NCI-H510A treated with DMSO at 0.1 percent for 48 hours (cell line): ENCODE measurements around the gene ASB1.

ENCODE experiments used
- DNase-seq: peaks from one replicate; lab custom pipeline; 2025; lab: John Stamatoyannopoulos, UW

ASB1 gene, protein sequence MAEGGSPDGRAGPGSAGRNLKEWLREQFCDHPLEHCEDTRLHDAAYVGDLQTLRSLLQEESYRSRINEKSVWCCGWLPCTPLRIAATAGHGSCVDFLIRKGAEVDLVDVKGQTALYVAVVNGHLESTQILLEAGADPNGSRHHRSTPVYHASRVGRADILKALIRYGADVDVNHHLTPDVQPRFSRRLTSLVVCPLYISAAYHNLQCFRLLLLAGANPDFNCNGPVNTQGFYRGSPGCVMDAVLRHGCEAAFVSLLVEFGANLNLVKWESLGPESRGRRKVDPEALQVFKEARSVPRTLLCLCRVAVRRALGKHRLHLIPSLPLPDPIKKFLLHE

GRCh38 chr2:238426568-238427434, at the start of gene ASB1:
ASB1 (plus strand) TSS chr2:238426927; CDS start chr2:238427071, 144 bp downstream.
- DNase-seq: peak; percentile 76

- DNase-seq: no peak
These were observed 48.3 kb upstream of the ASB1 start for GRCh38 chr2:238378230-238379095.

- DNase-seq: peak; percentile 39
These were observed 47.5 kb upstream of the ASB1 start for GRCh38 chr2:238379096-238379810.

DNA sequence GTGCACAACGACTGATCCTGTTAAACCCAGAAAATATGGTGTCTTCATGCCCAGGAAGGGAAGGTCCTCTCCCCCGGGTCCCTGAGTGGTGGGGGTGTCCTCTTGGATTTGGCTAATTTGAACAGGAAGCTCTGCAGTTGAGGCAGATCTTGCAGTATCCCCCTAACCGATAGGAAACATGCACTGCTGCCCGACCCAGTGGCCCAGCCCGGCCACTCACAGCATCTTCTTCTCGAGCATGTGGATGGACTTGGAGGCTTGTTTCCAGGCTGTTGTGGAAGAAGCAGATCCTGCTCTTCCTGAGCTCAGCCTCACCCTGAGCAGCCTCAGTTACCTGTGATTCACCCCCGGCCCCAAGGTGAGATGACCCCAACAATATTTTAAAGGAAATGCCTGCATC, 46.4 kb upstream of the ASB1 start:
- no peak for DNase-seq

DNA sequence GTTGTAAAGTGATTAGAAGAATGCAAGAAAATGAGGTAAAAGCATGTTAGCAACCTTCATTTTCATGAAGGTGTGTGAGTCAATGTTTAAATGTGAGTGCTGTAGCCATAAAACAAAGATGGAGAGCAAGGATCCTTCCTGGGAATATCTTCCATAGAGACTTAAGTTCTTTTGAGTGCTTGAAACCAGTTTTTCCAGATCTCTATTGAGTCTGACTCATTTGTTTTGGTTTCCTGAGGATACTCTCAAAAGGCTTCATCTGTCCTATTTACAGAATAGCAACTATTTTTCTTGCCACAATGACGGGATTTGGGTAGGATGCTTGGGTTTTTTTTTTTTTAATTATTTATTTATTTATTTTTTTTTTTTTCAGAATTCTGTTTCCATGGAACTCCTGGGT, 45.9 kb upstream of the ASB1 start:
- peak; percentile 69 for DNase-seq

DNA sequence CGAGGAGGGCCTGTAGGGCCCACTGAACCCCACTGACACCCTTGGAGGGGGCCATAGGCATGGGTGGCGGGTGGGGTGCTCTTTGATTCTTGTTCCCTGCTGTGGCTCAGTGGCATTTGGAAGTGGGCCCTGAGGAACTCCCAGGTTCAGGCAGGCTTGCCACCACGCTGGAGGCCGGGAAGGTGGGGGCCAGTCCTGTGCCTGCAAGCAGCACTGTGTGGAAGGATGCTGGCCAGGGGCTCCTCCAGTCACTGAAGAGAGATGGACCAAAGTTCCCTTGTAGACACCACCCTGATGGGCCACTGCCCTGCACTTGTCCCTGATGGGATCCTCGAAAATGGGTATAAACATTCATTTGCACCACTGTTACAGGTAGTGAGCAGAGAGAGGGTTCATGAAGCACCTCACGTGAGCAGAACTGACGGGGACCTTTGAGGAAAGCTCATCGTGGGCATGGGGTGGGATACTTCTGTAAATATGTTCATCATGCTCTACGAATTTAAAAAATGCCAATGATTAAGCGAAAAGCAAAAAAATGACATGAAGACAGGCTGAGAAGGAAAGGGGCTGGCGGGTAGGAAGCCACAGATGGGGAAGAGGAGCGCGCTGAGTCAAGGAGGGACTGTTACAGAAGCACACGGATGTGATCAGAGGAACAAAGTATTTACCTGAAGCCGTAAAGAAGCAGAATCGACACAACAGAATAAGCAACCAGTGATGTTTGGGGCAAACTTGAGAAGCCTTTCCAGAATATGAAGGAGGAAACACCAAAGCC, 45.2 kb upstream of the ASB1 start:
- DNase-seq: no peak

GRCh38 chr2:238382381-238382781, 44.3 kb upstream of the ASB1 start:
- no peak for DNase-seq

GRCh38 chr2:238383135-238383534, 43.6 kb upstream of the ASB1 start:
- no peak for DNase-seq

DNA sequence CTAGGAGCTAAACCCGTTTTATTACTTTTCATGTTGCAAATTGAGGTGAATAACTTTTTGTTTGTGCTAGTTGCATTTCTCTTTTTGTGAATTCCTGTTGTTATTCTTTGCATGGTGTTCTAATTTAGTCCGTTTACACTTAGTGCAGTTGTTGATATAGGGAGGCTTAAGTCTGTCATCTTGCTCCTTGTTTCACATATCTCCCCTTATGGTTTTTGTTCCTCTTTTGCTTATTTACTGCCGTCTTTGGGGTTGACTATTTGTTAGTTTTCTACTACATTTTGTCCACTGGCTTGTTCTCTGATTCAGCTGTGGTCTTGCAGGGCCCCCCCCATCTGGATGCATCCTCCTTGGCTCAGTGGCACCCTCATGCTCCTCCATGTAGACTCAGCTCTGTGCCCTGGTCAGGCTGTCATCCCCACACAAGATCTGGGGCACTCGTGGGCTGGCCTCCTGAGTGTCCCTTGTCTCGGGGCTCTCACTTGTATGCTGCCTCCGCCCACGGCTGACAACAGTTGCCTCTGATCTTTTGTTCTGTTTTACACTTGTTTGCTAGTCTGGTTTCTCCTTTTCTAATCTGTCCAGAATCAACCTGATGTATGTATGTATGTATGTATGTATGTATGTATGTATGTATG, 42.9 kb upstream of the ASB1 start:
- no peak for DNase-seq

DNA sequence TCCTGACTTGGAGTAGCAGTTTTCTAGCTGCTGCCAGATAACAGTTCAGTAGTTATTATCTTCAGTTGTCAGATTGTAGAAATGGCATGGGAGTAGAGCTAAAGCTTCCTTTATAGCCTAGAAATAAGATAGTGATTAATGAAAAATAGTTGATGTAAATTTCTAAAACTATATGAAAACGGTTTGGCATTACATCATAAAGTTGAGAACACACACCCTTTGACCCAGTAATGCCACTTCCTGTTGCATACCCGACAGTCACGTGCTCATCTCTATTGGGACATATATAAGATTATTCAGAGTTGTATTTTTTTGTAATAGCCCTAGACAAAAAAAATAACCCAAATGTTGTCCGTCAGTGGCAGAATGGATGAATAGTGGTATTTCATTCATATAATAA, 39.4 kb upstream of the ASB1 start:
- no peak for DNase-seq

GRCh38 chr2:238388794-238389193, 37.9 kb upstream of the ASB1 start:
- no peak for DNase-seq

DNA sequence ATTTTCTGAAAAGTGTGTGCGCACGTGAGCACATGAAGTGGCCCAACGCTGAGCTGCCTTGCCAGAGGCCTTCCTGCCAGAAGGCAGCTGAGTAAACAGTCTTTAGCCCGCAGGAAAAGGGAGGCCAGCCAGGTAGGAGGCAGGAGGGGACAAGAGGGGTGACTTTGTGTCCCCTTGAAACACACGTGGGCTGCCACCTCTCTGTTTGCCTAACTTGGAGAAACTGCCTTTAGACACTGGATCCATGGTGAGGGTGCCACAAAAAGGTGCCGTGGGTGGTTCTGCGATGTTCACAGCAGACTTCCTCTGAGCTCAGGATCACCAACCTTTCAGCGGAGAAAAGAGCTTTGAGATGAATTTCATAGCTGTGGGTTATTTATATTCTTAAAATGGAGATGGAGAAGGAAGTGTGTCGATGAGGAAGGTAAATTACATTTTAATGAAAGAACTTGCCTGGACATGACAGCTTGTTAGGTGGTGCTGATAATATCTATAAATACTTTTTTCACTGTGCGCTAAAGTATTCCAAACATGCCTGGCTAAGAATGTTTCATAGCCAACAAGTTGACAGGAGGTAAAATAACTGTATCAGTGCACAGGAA, 36.6 kb upstream of the ASB1 start:
- peak; percentile 88 for DNase-seq

DNA sequence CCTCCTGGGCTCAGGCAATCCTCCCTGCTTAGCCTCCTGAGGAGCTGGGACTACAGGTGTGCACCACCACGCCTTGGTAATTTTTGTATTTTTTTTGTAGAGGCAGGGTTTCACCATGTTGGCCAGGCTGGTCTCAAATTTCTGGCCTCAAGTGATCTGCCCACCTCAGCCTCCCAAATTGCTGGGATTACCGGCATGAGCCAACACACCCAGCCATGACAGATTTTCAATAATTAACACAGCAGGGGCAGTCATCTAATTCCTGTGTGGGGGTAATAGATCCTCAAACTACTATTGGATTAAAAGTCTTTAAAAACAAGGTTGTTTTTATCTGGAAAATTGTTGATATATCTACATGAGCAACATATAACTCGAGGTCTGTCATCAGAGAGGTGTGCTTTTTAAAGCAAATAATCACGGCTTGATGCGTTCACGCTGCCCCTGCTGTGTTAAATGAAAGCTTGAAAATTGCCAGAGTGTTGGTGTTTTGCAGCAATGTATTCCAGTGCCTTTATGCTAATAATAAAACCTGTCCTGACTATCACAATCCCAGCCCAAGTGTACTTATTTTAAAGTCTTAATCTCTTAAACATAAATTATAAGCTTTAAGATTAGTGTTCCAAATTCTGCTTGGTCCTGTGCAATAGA, 35.6 kb upstream of the ASB1 start:
- no peak for DNase-seq

DNA sequence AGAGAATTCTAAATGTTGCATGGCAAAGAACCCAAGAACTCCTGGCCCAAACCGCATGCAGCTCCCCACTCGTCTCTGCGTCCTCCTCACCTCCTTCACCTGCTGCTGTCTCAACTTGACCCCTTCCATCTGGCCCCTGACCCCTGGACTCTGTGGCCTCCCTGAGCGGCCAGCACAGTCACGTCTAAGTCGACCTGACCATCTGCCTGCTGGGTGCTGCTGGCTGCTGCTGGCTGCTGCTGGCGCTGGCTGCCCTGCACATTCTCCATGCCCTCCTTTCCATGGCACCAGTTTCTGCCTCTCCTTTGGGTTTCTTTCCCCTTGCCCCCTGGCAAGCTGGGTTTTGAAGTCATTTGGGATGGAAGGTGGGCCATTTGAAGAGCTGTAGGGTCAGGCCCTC, 30.1 kb upstream of the ASB1 start:
- no peak for DNase-seq

GRCh38 chr2:238397356-238397755, 29.4 kb upstream of the ASB1 start:
- no peak for DNase-seq

DNA sequence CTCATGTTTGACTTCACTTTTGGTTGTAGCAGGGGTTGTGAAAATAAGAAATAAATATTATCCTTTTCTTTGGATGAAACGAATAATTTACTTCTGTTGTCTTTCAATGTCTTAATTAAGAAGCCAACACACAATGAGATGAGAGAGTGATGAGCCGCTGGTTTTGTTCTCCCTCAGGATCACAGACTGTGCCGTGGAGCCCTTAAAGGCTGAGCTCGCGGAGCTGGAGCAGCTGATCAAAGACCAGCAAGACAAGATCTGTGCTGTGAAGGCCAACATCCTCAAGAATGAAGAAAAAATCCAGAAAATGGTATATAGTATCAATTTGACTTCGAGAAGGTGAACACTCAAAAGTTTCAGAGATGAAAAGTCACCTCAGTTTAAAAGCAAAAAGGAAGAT, 28.1 kb upstream of the ASB1 start:
- DNase-seq: no peak

- DNase-seq: no peak
These were observed 27.6 kb upstream of the ASB1 start for GRCh38 chr2:238399094-238399493.

DNA sequence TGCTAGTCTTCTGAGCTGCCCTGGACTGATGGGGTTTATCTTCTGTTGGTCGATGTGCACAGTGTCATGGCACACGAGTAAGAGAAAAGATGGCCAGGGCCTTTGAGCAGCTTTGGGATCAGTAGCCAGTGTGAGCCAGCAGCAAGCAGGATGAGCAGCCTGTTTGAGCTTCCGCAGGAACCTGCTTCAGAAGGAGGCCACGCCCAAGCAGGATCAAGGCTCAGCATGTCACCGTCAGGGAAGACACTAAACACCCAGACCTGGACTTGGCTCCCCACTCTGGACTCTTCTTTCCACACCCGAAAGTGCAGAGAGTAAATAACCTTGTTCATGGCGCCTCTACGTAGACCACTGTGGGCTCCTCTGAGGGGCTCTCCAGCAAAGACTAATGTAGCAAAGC, 25.2 kb upstream of the ASB1 start:
- DNase-seq: no peak

DNA sequence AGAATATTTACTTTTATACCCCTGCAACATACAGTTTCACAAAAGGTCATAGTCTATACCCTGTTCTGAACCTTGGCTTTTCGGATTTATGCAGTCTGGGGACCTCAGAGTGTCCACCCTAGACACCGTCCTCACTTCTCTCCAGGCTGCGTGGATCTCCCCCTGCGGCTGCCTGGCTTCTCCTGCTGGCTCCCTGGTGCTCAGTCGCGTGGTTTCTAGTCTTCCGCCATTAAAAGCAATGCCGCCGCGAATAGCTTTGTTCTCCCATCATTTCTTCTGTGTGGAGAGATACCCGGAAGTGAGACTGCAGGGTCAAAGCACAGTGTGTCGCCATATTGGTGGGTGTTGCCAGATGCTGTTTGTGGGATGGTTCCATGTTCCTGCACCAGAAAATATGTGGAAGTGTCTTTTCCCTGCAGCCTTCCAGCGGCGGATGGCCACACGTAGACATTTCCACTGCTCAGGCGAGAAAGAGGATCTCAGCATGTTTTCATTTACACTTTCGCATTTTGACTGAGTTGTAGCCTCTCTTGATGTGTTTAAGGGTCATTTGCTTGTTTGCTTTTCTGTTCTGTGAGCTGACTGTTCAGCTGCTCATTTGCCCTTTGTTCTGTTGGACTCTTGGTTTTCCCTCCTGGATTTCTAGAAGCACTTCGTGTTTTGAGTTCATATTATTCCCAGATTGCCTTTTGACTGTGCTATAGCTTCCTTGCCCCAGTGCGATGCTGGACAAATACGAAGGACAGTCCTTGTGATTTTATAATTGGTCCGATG, 22.9 kb upstream of the ASB1 start:
- DNase-seq: peak; percentile 88
